Activated CD4-positive, alpha-beta T cell treated with anti-CD3 and anti-CD28 coated beads, Interleukin-2, Interleukin-4, amounts not matched to agents 100 ng/mL and 50 ng/mL, durations not matched to agents 16 hours and 8 hours (primary cell): ENCODE results near the gene RADIL.

ENCODE experiments used
- DNase-seq: peaks from one replicate; pipeline ENCODE4 v3.0.0-alpha.2; 2020; ENCODE audit warnings: low spot score

Gene RADIL

GRCh38 chr7:4831723-4832495, 51.6 kb downstream of the RADIL start:
- no peak for DNase-seq

- peak; percentile 65 for DNase-seq
Measured at GRCh38 chr7:4830176-4830575, 53.3 kb downstream of the RADIL start.

- no peak for DNase-seq
Measured at GRCh38 chr7:4828720-4829383, 54.7 kb downstream of the RADIL start.

GRCh38 chr7:4825081-4825480, 58.4 kb downstream of the RADIL start:
- DNase-seq: no peak

GRCh38 chr7:4824120-4824775, 59.3 kb downstream of the RADIL start:
- DNase-seq: no peak

GRCh38 chr7:4823441-4824119, 59.9 kb downstream of the RADIL start:
- no peak for DNase-seq

- DNase-seq: no peak
Measured at GRCh38 chr7:4822677-4823076, 60.8 kb downstream of the RADIL start.

GRCh38 chr7:4820967-4821471, 62.5 kb downstream of the RADIL start:
- no peak for DNase-seq

GRCh38 chr7:4820405-4820966, 63.0 kb downstream of the RADIL start:
- DNase-seq: no peak

GRCh38 chr7:4819560-4820404, 63.7 kb downstream of the RADIL start:
- DNase-seq: no peak

- no peak for DNase-seq
Measured at GRCh38 chr7:4818000-4818794, 65.3 kb downstream of the RADIL start.

- DNase-seq: no peak
Measured at GRCh38 chr7:4817178-4817901, 66.2 kb downstream of the RADIL start.

- no peak for DNase-seq
Measured at GRCh38 chr7:4816419-4817080, 67.0 kb downstream of the RADIL start.

- no peak for DNase-seq
Measured at GRCh38 chr7:4815609-4816418, 67.7 kb downstream of the RADIL start.

GRCh38 chr7:4815121-4815520, 68.4 kb downstream of the RADIL start:
- DNase-seq: no peak

- no peak for DNase-seq
Measured at GRCh38 chr7:4814433-4814832, 69.1 kb downstream of the RADIL start.

GRCh38 chr7:4809666-4810065, 73.8 kb downstream of the RADIL start:
- DNase-seq: no peak

- no peak for DNase-seq
Measured at GRCh38 chr7:4809091-4809591, 74.4 kb downstream of the RADIL start.
